Bone marrow (tissue), 2 donors: ENCODE results near the gene FSTL5.
A peak's percentile ranks its signal among the peaks of the same experiment; 100 is the strongest.

Experiments
- DNase-seq, 2 donors: peaks; one replicate each; lab custom pipeline; 2025; lab: John Stamatoyannopoulos, UW

Gene FSTL5

DNA sequence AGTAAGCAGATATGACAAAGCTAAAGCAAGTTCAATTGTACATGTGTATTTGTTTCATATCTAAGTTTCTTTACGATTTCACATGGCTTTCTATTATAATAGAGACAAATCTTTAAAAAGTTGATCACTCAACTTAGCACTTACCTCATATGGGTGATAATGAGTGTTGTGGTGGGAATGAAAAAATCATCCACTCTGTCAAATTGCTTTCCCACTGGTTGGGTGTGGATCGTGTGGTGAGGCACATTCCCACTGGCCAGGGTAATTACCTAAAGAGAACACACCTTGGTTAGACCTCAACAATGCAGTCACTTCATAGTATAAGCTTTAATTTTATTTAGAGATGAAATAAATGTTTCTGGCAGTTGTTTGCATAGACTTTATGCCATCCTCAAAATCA is 708.9 kb downstream of the FSTL5 start:
- DNase-seq: no peak

DNA sequence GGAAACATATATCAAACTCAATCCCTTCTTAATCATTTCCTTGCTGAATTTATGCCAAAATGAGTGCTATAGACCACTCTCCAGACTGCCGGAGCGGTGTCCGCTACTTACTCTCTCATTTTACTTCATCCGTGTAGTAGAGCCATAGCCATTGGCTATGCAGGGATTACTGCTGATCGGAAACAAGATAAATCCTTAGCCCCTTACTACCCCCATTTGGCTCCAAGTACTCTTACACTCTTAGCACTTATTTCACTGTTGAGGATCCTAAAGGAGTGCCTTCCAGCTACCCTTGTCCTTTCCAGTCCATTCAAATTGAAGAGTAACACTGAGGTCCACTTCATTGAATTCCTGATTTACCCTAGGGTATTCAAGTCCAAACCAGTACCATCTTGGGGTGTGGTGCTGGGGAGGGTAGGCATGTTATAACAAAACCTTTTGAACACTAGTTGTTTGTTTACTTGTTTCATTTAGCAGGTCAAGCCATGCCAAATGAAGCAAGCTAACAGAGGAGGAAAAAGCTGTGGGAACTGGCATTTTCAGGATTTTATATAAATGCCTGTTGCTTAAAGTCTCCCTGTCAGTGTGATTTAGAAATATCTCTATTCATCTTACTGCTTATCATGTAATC is 715.1 kb downstream of the FSTL5 start:
- no peak for DNase-seq

DNA sequence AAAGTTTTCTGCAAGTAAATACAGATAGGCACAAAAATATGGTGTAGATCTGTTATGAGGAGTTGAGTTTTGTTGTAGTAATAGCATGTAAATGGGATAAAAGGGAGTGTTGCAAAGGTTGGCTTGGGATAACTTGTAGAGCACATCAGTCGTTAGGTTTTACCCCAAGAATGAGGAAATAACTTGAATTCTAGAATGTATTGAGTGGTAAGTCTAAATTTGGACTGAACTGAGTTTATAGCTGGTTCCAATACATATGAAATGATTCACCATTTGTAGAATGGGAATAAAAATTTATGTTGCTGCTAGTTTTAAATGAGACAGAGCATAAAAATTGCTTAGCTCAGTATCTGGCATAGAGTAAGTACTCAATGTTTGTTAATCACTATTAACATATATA is 719.2 kb downstream of the FSTL5 start:
- no peak for DNase-seq

DNA sequence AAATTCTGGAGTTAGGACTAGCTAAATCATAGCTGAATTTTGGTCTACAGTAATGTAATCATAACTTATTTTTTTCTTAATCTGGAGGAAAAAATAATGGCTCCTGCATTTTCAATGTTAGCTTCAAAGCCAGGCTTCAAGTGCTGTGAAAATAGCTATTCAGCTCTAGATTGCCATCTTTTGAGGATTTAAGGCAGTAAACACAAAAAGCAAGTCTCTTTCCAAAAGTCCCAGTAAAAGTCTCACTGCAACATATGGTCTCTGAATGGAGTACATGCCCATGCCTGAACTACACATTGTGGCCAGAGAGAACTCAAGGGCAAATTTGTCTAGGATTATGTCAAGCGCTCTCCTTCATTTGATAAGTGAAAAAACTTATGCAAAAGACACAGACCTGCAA is 720.9 kb downstream of the FSTL5 start:
- DNase-seq: no peak

DNA sequence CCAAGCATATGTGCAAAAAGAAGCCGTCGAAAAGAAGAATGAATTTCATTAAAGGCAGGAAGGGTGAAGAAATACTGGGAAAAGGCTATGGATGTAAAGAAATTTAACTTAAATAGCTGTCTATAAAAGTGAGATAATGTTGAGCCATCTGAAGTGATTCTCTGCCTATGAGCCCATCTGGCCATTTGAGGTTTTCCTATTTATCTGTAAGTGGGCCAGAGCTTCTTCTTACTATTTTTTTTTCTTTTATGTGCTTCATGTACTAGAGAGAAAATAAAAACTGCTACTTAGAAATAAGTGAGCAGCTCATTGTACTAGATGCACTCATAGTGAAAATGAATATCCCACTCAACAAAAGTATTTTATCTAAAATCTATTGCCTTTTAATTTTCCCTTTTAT is 725.7 kb downstream of the FSTL5 start:
- DNase-seq: no peak

DNA sequence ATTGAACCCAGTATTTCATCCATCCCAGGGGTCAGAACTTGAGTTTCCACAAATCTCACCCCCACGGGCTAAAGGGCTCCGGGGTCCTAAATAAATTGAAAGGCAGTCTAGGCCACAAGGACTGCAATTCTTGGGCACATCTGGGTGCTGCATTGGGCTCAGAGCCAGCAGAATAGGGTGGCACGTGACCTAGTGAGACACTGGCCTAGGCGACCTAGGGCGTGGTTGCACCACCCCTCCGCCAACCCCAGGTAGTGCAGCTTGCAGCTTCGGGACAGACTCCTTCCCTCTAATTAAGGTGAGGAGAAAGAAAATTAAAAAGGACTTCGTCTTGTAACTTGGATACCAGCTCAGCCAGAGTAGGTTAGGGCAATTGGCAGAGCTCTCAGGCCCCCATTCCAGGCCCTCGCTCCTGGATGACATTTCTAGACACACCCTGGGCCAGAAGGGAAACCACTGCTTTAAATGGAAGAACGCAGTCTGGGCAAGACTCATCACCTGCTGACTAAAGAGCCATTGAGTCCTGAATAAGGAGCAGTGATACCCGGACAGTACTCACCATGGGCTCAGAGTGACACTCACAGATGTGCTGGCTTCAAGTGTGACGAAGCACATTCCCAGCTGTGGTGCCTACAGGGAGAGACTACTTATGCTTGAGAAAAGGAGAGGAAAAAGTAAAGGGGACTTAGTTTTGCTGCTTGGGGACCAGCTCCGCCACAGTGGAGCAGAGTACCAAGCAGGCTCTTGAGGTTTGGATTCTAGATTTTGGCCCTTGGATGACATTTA is 735.4 kb downstream of the FSTL5 start:
- no peak for DNase-seq

DNA sequence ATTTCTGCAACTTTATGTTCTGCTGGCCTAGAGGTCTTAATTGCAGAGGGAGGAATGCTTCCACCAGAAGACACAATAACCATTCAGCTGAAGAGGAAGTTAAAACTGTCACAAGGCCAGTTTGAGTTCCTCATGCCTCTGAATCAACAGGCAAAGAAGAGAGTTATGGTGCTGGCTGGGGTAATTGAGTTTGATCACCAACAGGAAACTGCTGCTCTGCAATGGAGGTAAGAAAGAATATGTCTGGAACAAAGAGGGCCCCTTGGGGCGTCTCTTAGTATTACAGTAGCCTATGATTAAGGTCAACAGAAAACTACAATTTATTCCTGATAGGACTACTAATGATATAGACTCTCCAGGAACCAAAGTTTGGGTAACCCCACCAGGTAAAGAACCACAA is 744.0 kb downstream of the FSTL5 start:
- peak in 1 of 2 donors; percentile 36 for DNase-seq

DNA sequence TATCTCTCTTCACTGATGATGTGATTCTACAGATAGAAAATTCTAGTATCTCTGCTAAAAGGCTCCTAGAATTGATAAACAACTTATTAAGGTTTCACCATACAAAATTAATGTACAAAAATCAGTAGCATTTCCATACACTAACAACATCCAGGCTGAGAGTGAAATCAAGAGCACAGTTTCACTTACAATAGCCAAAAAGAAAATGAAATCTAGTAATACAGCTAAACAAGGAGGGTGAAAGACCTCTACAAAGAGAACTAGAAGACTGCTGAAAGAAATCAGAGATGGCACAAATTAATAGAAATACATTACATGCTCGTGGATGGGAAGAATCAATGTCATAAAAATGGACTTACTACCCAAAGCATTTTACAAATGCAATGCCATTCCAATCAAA is 751.9 kb downstream of the FSTL5 start:
- no peak for DNase-seq

DNA sequence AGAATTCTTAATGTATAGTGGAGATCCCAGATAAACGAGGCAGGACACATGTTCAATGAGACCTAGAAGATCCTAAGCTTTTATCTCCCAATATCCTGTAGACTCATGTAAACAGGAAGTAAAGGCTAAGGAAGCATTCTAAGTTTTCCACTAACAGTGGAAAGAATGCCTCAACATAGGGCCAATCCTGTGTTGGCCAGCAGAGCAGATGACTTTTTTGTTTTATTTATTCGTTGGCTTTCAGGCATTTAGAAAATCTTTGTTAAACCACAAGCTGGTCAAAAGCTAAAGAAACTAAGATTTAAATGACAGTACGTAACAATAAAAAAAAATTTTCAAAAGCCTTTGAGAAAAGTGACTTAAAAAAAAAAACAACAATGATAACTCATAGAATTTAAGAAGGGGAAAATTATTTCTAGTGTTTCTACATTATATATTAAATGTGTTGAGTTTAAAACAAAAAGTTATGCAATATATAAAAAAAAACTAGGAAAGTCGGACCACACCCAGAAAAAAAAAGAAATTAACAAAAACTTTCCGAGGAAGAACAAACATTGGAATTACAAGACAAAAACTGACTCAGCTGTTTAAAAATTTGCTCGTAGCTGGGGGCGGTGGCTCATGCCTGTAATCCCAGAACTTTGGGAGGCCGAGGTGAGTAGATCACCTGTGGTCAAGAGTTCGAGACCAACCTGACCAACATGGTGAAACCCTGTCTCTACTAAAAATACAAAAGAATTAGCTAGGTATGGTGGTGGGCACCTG is 759.3 kb downstream of the FSTL5 start:
- DNase-seq: no peak

DNA sequence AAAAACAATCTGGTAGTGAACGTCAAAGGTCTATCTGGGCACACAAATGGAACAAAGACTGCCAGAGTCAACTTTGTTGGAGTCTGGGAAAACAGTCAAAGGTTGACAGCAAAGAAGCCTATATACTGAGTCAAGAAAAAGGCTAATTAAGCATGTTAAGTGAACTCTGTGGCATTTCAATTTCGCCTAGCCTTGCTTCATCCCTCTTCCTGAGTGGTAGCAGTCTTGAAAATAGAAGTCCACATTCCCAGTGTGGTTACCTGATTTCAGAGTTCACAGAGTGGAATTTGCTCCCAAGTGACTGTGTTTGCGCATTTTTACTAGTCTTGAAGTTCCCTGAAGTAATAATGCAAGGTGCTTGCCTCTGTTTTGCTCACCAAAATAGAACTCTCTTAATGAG is 760.0 kb downstream of the FSTL5 start:
- no peak for DNase-seq

DNA sequence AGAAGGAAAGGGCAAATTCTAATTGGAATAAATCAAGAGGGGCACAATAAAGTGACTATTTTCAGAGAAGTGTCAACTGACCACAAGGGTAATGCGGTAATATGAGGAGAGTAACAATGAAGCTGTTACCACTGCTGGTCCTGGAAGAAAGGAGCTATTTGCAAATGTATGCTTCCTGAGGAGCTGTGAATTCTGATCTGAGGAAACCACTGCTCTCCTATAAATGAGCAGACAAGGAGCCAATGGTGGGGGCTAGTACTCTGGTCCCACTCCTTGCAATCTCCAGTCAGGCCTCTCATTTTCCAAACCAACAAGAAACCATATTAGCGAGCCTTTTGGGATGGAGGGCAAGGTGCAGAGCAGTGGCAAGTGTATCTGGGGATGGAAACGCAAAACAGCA is 770.2 kb downstream of the FSTL5 start:
- no peak for DNase-seq

DNA sequence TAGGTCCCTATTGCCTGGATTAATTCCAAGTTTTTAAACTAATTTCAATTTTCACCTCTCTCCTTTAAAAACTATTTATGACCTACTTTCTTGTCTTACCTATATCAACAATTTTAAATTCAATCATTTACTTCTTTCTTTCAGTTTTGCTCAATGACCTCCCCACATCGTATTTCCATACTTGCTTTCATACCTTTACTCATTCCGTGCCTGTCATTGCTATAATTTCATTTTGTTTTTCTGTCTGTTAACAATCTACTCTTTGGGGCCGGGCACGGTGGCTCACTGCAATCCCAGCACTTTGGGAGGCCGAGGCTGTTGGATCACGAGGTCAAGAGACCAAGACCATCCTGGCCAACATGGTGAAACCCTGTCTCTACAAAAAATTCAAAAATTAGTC is 781.1 kb downstream of the FSTL5 start:
- DNase-seq: no peak

DNA sequence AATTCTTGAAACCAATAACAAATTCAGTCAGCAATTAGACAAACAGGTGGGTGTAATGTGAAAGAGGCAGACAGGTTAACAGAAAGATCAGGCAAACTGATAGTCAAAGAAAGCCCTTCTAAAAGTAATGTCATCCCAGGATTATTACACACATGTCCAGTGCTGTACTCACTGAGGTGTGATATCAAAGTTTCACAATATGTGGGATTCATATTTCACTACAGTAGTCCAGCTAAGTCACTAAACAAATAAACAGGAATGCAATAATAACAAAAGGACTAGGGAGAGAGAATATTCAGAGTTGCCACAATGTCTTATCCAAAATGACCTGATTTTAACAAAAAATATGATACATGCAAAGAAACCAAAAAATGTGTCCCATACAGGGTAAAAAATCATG is 787.5 kb downstream of the FSTL5 start:
- DNase-seq: no peak

DNA sequence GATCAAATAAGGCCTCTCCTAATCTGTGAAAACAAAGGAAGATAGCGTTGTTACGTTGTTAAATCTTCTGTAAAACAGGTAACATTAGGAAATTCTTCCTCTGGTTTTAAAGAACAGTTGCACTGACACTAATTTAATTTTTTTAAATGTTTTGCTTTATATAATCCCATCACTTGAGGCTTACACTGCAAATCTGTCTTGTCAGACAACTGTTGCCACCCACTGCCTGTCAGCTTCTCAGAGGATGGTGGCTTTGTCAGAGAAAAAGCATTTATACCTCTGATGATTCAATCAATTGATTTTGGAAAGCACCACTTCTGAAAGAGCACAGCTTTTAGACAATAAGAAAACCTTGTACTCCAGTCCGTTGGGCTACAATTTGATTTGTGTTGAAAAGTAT is 799.1 kb downstream of the FSTL5 start:
- no peak for DNase-seq

DNA sequence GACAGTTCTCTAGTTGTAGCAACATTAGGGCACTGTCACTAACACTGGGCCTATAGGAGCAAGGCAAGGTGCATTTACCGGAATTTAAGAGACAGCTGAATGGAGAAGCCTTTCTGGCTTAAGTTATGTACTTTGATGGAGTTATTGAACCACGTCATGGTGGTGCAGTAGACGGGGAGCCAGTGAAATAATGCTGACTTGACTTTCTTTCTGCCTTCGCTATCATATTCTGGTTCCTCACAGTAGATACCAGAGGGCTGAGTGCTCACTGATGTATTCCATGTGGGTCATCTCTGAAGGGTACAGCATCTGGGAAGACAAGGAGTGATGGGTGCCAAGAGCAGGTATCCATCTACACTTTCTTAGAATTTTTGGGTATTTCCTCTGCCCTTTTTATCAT is 802.8 kb downstream of the FSTL5 start:
- DNase-seq: no peak

DNA sequence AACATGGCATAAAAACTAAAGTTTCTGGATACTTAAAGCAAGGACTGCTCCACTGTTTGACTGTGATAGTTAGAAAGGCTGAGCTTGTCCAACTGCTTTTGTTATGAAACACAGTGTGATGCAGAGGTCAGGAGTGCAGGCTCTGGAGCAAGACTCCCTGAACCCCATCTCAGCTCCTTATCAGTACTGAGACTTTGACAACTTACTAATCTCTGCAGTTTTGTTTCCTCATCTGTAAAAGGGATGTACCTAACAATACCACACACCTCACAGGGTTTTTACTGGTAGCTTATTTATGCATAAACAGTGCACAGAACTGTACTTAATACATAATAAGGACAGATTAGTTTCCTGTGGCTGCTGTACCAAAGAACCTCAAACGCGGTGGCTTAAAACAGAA is 804.3 kb downstream of the FSTL5 start:
- DNase-seq: no peak

DNA sequence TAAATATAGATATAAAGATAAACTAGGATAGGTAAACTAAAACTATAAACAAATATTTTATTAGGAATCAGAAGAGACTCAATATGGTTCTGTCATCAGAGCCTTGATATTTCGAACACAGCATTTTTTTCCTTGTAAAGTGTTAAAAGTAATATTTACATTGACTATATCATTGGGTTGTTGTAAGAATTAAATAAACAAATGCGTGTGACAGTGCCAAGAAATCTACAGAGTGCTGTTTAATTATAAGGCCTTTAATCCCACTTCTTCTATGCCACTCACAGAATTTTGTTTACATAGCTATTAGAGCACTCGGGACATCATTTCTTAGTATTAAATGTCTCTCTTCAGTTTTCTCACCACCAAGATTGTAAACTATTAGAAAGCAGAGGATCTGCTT is 807.4 kb downstream of the FSTL5 start:
- DNase-seq: no peak

DNA sequence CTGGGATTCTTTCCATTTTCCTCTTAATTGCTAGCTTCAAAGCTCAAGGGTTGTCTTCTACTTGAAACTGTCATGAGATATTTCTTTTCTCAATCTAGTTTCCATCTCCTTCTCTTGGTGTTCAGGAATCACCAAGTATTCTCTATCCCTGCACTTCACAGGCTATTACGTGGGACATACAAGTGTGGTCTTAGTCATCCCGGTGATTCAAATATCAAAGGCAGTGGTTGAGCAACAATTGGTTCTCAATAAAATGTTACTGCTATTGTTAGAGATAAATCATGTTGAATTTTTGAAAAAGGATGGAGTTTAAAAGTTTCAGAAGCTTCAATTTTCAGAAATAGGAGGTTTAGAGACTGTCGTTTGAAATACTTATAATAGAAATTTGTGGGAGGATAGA is 812.9 kb downstream of the FSTL5 start:
- no peak for DNase-seq

DNA sequence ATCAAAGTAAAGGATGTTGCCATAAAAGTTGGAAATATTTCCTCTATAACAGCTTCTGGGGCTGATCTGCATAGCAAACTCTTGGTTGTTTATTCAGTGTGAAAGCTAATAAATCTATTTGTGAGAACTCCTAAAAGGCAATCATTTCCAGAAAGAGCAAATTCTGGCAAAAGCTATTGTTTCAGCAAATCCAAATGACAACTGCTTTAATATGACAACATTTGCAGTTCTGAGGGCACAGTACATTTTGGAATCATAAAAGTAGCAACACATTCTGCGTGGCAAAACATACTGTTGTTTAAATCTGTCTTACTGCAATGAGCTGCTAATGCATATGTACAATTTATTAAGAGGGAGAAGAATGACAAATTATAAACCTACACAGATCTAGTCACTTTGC is 818.1 kb downstream of the FSTL5 start:
- DNase-seq: no peak

DNA sequence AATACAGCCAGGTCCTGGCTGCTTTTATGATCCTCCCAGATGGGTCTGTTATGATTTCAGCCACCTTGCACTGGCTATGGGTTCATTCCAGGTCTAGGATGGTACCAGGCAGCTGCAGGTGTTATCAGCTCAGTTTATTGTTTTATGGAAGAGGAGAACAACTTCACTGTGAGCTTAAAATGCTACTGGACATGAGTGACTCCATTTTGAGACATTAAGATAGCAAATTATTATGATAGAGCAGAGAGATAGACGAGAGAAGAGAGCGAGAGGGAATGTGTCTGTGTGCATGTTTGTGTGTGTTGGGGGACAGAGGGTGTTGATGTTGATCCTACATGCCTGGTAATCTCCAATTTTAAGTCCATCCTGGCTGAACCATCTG is 820.2 kb downstream of the FSTL5 start:
- no peak for DNase-seq

DNA sequence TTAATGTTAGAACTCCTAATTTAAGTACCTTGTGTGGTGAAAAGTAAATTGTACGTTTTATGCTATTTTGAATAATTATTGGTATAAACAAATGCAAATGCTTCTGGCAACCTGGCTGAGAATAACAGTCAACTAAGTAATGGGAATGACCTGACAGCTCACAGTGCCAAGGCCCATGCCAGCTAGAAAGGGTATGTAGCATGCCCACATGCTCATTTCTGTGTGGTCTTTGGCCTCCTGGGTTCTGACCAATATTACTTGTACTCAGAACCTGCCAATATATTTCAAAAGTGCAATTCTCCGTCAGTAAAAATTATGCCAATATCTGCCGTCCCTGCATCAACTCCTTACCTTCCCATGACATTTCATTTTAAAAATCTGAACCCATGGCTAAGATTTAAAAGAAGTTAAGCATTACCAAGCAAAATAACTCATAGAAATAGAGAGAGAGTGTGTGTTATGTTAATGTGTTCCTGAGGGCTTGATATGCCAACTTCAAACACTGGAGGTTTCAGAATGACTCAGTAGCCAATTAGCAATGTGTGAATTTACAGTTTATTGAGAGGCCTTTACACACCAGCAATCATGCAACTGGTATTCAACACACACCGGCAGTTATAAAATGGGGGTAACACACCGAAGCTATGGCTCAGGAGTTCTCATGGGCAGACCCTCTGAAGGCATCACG is 820.8 kb downstream of the FSTL5 start:
- DNase-seq: no peak

DNA sequence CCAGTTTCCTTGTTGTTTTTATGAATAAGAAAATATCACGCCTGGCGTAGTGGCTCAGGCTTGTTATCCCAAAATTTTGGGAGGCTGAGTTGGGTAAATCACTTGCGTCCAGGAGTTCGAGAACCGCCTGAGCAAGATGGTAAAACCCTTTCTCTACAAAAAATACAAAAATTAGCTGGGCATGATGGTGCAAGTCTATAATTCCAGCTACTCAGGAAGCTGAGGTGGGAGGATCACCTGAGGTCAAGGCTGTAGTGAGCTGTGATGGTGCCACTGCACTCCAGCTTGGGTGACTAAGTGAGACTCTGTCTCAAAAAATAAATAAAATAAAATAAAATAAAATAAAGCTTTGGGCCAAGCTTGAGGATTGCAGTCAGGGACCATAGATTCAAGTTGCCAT is 827.2 kb downstream of the FSTL5 start:
- no peak for DNase-seq
